GM12865 (cell line): ENCODE measurements around the gene DAPK2.

Experiments
- DNase-seq: peaks from one replicate; pipeline ENCODE4 v3.0.0; 2010; ENCODE audit warnings: low read depth
- H3K4me3 ChIP-seq: 2 replicates; pipeline ENCODE4 v1.5.1; 2011; ENCODE audit warnings: mild to moderate bottlenecking, low read depth, low read length, control low read depth
- TF ChIP-seq, protein P1 (sequence below): IDR thresholded peaks from 2 replicates; pipeline ENCODE4 v1.5.1; 2011; ENCODE audit warnings: low read length, control low read depth, low read depth, inconsistent platforms; ENCODE audit not compliant: insufficient read depth; ENCODE audit errors: missing control alignments

DAPK2 gene

DNA sequence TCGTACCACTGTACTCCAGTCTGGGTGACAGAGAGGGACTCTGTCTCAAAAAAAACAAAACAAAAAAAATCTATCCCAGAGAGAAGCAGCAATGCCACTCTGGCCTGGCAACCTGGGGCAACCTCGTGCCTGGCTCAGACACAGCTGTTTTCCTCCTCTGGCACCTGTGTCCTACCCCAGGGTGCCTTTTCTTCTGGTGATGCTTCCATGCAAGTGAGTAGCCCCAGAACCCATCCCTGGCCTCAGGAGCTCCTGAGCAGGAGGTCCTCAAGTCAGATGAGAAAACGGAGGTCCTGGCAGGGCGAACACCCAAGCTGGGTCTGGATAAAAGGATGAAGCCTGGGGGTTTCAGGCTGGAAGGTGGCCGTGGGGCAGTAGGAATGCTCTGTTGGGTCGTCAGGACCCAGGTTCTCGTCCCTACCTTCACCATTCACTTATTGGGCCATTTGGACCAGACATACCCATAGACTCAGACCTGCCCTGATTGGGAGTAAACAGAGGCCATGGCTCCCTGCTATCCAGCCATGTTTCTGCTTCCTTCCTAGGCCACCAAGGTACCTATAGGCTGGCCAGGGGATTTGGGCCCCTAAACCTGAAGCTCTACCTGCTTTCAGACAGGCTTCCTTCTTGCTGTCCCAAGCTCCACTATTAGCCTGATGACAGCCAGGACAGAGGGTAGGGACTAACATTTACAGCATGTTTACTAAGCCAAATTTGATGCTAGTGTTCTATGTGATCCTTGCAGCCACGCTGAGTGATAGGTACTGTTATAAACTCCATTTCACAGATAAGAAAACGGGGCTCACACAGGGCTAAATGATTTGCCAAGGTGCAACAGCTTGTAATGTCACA, 102.2 kb downstream of the DAPK2 start:
- H3K4me3 ChIP-seq, result no peak overlapping the region
- DNase-seq, result no peak
- TF ChIP-seq, protein P1, sequence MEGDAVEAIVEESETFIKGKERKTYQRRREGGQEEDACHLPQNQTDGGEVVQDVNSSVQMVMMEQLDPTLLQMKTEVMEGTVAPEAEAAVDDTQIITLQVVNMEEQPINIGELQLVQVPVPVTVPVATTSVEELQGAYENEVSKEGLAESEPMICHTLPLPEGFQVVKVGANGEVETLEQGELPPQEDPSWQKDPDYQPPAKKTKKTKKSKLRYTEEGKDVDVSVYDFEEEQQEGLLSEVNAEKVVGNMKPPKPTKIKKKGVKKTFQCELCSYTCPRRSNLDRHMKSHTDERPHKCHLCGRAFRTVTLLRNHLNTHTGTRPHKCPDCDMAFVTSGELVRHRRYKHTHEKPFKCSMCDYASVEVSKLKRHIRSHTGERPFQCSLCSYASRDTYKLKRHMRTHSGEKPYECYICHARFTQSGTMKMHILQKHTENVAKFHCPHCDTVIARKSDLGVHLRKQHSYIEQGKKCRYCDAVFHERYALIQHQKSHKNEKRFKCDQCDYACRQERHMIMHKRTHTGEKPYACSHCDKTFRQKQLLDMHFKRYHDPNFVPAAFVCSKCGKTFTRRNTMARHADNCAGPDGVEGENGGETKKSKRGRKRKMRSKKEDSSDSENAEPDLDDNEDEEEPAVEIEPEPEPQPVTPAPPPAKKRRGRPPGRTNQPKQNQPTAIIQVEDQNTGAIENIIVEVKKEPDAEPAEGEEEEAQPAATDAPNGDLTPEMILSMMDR, result no peak

DNA sequence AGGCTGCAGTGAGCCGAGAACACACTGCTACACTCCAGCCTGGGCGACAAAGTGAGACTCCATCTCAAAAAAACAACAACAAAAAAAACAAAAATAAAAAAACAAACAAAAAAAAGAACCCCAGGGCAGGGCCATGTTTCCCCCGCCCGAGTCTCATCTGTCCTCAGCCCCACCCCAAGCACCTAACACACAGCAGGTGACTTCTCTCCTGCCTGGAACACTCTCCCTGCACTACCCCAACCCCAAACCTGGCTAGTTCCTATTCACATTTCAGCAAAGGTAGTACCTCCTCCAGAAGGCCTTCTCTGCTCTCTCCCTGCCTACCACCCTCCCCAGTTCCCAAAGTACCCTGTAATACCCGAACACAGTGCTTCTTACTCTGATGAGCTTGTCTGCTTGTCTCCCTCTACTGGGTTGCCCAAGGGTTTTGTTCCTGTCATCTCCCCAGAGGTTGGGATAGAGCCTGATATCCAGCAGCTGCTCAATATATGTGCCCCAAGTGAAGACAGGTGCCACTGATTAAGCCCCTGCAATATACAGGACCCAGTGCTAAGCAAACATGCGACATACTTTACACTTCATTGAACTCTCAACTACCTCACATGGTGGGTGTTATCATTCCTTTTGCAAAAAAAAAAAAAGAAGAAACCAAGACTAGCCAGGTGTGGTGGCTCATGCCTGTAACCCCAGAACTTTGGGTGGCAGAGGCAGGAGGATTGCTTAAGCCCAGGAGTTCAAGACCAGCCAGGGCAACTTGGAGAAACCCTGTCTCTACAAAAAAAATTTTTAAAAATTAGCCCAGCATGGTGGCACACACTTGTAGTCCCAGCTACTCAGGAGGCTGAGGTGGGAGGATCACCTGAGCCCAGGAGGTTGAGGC, 103.6 kb downstream of the DAPK2 start:
- TF ChIP-seq, protein P1, result no peak
- H3K4me3 ChIP-seq, result no peak overlapping the region
- peak; percentile 46 for DNase-seq

DNA sequence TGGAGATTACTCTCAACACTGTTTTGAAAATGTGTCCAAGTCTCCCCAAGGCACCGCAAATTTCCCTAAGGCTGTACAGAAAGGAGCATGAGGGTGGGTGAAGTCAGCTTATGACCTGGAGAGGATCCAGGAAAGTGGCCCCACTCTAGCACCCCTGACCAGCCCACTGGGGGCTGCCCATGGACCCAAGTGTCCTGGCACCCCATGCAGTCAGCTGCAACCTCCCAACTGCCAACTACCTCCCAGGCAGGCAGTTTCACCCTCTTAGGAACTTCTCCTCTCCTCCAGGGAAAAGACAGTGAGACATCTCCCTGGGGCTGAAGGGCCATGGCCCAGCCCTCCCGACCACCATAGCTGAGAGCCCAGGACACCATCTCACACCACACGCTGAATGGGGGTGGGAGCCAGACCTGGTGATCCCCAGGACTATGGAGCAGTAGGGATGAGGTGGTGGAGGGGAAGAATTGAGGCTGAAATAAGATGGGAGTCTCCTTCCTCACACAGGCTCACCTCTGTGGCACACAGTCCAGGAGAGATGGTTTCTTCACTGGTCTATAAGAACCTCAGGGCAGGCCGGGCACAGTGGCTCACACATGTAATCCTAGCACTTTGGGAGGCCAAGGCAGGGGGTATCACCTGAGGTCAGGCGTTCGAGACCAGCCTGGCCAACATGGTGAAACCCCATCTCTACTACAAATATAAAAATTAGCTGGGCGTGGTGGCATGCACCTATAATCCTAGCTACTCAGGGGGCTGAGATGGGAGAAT, 104.4 kb downstream of the DAPK2 start:
- no peak for DNase-seq
- H3K4me3 ChIP-seq, result no peak overlapping the region
- TF ChIP-seq, protein P1, result no peak

DNA sequence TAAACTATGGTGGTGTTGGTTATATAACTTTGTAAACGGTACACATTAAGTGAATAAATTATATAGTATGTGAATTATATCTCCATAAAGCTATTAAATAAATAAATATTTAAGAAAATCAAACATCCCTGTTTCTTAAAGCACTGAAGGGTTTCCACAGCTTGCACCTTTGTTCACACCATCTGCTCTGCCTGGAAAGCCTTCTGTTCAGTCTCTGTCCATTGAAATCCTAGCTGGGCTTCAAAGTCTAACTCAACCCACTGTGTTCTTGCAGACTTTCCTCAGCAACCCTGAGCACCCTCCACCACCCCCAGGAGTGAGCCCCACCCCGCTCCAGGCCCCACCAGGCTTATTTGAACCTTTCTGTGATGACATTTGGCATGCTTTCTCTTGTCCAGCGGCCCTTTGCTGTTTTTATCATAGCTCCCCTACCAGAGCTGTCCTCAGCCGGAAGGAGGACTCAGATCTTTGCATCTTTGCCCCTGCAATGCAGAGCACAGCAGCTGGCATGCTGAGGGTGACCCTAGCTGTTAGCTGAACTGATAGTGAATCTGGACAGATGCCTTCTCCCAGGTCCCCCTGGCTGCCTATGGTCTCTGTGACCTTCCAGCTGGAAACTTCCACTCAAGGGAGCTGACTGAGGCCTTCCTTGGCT, 105.2 kb downstream of the DAPK2 start:
- no peak overlapping the region for H3K4me3 ChIP-seq
- no peak for DNase-seq
- TF ChIP-seq, protein P1, result no peak

DNA sequence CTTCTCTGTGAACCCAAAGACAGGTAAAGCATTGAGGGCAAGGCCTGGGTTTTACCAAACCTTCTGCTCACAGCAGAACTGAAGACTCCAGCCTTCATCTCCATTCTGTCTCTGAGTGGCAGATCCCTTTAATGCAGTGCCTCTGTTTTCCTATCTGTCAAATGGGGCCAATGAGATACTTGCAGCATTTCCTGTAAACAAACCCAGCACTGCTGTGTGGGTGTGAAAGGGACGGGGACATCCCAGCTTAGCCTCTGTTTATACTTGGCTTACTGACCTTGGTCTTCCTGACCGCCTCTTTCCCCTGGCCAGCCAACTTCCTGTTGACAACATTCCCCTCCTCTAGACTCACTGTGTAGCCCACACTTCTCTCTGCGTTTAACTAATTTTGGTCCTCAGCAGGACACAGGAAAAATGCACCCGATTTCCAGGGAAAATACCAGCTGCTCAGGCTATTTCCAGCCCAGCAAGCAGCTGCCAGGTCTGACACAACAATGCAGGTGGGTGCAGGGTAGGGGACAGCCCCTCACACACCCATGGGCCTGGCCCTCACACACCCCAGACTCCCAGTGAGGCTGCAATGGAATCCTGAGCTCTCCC, 106.7 kb downstream of the DAPK2 start:
- TF ChIP-seq, protein P1, result no peak
- peak; percentile 72 for DNase-seq

More for the DNA sequence above, 106.7 kb downstream of the DAPK2 start:
- H3K4me3 ChIP-seq, result no peak overlapping the region
